ENCODE data around the gene SERPINA1.

SERPINA1 gene

DNA sequence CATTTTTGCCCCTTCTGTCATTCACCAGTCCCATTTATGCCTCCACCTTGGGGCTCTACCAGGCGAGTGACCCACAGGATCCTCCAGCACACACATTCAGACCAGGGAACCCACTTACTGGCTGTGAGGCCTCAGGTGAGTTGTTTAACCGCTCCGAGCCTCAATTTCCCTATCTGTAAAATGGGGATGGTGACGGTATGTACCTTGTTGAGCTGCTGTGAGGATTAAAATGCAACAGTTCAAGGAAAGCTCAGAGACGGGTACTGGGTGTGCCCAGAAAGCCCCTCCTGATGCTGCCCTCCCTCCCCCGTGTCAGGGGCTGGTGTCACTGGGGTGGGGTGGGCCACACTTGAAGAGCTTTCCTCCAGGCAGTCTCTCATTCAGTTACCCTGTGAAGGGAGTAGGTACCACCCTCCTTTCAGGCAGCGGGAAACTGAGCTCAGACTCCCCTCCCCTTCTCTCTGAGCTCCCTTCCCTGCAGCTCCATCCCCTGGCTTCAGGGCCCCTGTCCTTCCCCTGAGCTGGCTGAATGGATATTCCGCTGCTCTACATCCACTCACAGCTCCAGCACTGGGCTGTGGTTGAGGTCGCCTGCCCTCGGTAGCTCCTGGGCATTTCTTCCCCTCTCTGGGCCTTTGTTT is 1.4 kb upstream of the SERPINA1 start:
- TF ChIP-seq CTCF (IDR thresholded peaks at IDR 0.05; ENCODE audit: control insufficient read depth, insufficient read depth, low read depth, low read length, missing control alignments) = no peak
- no peak for DNase-seq (ENCODE audit: low read depth)
- no peak overlapping the region for H3K4me3 ChIP-seq (ENCODE audit: control insufficient read depth, low read depth, low read length)

GRCh38 chr14:94389104-94389469 is 685 bp upstream of the SERPINA1 start:
- no peak for DNase-seq (ENCODE audit: low read depth)
- no peak for TF ChIP-seq CTCF (IDR thresholded peaks at IDR 0.05; ENCODE audit: control insufficient read depth, insufficient read depth, low read depth, low read length, missing control alignments)
- no peak overlapping the region for H3K4me3 ChIP-seq (ENCODE audit: control insufficient read depth, low read depth, low read length)

DNA sequence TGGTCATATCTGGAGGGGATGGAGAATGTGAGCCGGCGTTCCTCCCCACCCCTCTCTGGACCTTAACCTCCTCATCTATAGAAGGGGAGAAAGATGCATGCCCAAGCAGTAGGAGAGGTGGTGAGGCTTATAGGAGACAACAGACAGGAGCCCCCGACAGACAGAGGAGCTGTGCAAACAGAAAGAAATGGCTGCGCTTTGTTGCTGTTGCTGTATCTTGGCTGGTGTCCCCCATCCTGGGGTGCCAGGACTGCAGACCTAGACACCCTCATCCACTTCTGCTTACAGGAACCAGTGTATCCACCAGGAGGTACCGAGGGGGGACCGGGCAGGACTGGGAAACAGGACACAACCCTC is 397 bp downstream of the SERPINA1 start:
- no peak for TF ChIP-seq CTCF (IDR thresholded peaks at IDR 0.05; ENCODE audit: control insufficient read depth, insufficient read depth, low read depth, low read length, missing control alignments)
- DNase-seq (ENCODE audit: low read depth) = no peak
- no peak overlapping the region for H3K4me3 ChIP-seq (ENCODE audit: control insufficient read depth, low read depth, low read length)

DNA sequence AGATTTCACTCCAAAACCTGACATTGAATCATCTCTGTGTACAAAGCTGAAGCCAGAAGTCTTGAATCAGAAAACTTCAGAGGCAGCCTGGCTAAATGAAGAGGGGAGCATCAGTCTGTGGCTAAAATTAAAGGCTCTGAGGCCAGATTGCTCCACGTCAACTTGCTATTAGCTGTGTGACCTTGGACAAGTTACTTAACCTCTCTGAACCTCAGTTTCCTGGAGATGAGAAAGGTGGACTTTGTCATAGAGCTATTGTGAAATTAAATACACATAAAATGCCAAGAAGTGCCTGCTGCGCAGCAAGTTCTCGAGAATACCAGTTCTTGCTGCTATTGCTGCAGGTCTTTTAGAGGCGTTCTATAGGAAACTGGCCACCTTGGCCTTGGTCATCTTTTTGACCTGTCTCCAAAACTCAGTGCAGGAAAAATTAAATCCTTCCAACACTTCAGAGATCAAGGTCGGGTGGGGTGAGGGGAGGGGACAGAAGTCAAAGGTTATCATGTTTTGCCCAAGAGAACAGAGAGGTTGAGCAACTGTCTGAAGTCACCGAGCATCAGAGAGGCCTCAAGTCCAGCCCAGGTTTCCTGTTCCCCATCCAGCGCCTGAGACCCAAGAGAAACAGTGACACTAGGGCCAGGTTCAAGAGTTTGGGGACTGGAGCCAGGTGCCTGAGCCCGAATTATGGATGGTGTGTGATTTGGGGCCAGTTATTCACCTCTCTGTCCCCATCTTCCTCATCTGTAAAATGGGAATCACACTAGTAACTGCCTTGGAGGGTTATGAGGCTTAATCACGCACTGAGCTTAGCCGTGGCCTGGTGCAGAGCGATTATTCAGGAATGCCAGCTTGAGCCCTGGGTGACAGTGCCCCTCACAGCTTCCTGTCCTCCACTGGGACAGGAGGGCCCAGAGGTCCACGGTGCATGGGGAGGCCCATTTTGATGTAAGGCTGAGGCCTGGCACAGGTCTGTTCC is 1.1 kb downstream of the SERPINA1 start:
- no peak for DNase-seq (ENCODE audit: low read depth)
- TF ChIP-seq CTCF (IDR thresholded peaks at IDR 0.05; ENCODE audit: control insufficient read depth, insufficient read depth, low read depth, low read length, missing control alignments) = no peak
- H3K4me3 ChIP-seq (ENCODE audit: control insufficient read depth, low read depth, low read length) = no peak overlapping the region

GRCh38 chr14:94386085-94387031 is 2.0 kb downstream of the SERPINA1 start:
- no peak for TF ChIP-seq CTCF (IDR thresholded peaks at IDR 0.05; ENCODE audit: control insufficient read depth, insufficient read depth, low read depth, low read length, missing control alignments)
- DNase-seq (ENCODE audit: low read depth) = no peak
- H3K4me3 ChIP-seq (ENCODE audit: control insufficient read depth, low read depth, low read length) = no peak overlapping the region

DNA sequence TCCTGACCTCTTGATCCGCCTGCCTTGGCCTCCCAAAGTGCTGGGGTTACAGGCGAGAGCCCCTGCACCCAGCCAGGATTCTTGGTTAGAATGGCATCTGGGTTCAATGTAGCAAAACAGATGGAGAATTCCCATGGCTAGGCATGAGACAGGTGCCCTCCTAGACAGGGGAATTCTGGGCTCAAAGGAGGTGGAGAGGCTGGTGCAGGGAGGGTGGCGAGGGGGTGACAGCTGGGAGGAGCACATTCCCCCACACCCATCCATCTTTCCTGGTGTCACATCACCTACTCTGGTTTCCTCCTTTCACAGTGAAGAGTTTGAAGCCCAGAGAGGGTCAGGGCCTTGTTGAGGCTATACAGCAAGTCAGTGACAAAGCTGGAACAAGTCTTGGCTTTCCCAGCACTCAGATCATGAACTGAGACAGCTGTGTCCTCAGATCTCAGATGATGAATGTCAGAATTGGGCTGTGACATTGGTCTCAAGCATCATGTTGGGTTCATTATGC is 2.8 kb downstream of the SERPINA1 start:
- no peak overlapping the region for H3K4me3 ChIP-seq (ENCODE audit: control insufficient read depth, low read depth, low read length)
- no peak for TF ChIP-seq CTCF (IDR thresholded peaks at IDR 0.05; ENCODE audit: control insufficient read depth, insufficient read depth, low read depth, low read length, missing control alignments)
- no peak for DNase-seq (ENCODE audit: low read depth)
